SH-SY5Y (cell line): ENCODE data around the gene FUOM.

Source experiments
- GATA2 ChIP-seq: IDR thresholded peaks from 2 replicates; pipeline ENCODE4 v1.6.1; 2011; ENCODE audit warnings: mild to moderate bottlenecking, low read depth, low read length
- GATA3 ChIP-seq: IDR thresholded peaks from 2 replicates; pipeline ENCODE4 v1.6.1; 2011; ENCODE audit warnings: low read depth, mild to moderate bottlenecking, low read length, moderate library complexity

Gene FUOM

GRCh38 chr10:133378251-133379096 is 20.7 kb upstream of the FUOM start:
- TF ChIP-seq GATA2 (no peak), GATA3 (no peak)

DNA sequence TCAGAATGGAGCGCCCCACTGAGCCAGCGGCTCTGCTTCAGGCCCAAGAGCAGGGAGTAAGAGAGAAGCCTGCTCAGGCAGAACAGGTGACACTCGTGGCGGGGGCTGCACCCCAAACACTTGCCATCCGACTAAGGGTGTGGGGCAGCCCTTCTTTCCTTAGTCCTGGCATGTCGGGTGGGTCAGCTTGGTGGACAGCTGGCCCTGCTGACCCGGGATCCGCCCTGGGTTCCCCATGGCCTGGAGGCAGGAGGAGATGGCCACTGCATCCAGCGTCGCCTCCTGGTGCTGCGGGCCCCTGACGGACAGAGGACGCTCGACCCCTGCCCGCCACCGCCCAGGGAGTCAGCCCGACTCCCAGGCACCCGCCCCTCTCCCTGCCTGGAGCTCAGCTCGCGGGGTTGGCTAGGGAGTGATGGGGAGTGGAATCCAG is 20.0 kb upstream of the FUOM start:
- TF ChIP-seq GATA2, result no peak
- TF ChIP-seq GATA3, result no peak

GRCh38 chr10:133377025-133377817 is 19.4 kb upstream of the FUOM start:
- TF ChIP-seq GATA3 (no peak), GATA2 (no peak)

DNA sequence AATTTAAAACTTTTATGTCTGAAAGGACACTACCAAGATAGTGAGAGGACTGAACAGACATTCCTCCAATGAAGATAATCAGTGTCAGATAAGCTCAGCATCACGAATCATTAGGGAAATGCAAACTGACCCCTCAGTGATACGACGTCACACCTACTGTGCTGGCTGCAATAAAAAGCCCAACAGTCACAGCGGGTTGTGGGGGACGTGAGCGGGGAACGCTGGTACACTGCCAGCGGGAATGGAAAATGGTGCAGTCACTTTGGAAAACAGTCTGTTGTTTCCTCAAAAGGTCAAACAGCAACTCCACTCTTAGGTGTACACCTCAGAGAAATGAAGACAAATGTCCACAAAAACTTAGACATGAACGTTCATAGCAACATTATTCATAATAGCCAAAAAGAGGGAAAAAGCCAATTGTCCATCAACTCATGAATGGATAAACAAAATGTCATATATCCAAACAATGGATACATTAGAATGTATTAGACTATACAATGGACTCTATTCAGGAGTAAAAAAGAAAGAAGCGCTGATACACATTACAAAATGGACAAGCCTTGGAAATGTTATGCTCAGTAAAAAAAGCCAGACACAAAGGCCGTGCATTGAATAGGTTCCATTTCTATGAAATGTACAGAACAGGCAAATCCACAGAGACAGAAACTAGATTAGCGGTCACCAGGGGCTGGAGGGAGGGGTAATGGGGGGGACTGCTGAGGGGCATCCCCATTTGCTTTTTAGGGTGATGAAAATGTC is 17.7 kb upstream of the FUOM start:
- TF ChIP-seq GATA2, result no peak
- TF ChIP-seq GATA3, result no peak

GRCh38 chr10:133373174-133374090 is 15.6 kb upstream of the FUOM start, which contains the start of gene ECHS1:
TSS of gene ECHS1 (minus strand) at chr10:133373354. CDS start at chr10:133373333, 21 bp downstream.
- TF ChIP-seq GATA3, result no peak
- no peak for TF ChIP-seq GATA2

- TF ChIP-seq GATA3, result no peak
- no peak for TF ChIP-seq GATA2
Measured at GRCh38 chr10:133372507-133372906, 14.7 kb upstream of the FUOM start.

GRCh38 chr10:133370030-133370786 is 12.4 kb upstream of the FUOM start:
- TF ChIP-seq GATA3 (no peak), GATA2 (no peak)

GRCh38 chr10:133368153-133368552 is 10.3 kb upstream of the FUOM start:
- TF ChIP-seq GATA3 (no peak), GATA2 (no peak)

DNA sequence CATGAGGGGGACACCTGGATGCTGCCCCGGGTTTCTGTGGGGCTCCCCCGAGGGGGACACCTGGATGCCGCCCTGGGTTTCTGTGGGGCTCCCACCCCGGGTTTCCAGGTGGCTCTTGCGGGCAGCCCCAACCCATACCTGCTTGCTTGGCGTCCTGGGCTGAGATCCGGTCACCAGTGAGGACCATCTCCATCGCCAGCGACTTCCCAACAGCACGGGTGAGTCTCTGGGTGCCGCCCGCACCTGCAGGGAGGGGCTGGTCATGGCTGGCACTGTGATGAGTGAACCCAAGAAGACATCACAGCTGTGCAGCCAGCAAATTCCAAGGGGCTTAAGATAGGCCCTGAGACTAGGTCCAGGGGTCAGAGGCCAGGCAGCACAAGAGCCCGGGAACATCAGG is 8.9 kb upstream of the FUOM start:
- TF ChIP-seq GATA2 (no peak), GATA3 (no peak)

DNA sequence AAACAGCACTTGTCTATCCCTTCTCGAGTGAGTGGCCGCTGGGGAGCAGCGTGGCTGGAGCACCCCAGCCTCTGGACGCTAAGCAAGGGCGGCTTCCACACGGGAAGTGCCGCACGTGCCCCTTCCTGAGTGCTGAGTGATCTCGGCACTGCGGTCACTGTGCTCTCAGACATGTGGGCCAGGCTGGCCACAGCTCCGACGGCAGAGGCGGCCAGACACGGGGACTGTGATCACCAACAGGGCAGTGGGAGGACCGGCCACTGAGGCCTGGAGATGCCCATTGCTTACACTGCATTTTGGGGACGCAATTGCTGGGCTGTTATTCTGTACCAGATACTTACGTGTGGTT is 8.3 kb upstream of the FUOM start:
- TF ChIP-seq GATA2 (no peak), GATA3 (no peak)

- TF ChIP-seq GATA3, result no peak
- TF ChIP-seq GATA2, result no peak
Measured at GRCh38 chr10:133365461-133366129, 7.8 kb upstream of the FUOM start.

- no peak for TF ChIP-seq GATA2
- no peak for TF ChIP-seq GATA3
Measured at GRCh38 chr10:133364645-133365431, 7.0 kb upstream of the FUOM start.
